Left lobe of liver (tissue), 2 donors: Measurements from ENCODE around the gene PHLPP2. TPM values are rescaled to one million over a fixed set of nuclear protein-coding genes. Genes with fewer than 3 reads are reported as not detected.
A peak's percentile ranks its signal among the peaks of the same experiment; 100 is the strongest.

Experiments
- ATAC-seq: fragments of 200-7000 bp; cut with Tn5 transposase; one replicate; pipeline ENCODE4 v1.9.1; 2020; ENCODE audit warnings: mild to moderate bottlenecking, moderate library complexity
- DNase-seq: peaks from one replicate; pipeline ENCODE4 v3.0.0-alpha.2; 2020; ENCODE audit warnings: low spot score
- total RNA-seq: library from RNA; stranded (reverse); gene quantifications from one replicate; pipeline ENCODE4 v1.2.1, GENCODE V29; 2021
- donor health status: DM: no; HTN: no; CAD: no; lungs with moderate emphysema.
- donor health status: DM: no; HTN: yes; CAD: no.

PHLPP2 gene
- total RNA-seq, 1 donor from 2014 or later, result 2.6 TPM

- no peak for ATAC-seq
These were observed 51.5 kb downstream of the PHLPP2 start for GRCh38 chr16:71672803-71673581.

GRCh38 chr16:71672125-71672524 lies 52.4 kb downstream of the PHLPP2 start:
- no peak for DNase-seq
- ATAC-seq, result no peak

More at GRCh38 chr16:71672803-71673581, 51.5 kb downstream of the PHLPP2 start:
- no peak for DNase-seq

DNA sequence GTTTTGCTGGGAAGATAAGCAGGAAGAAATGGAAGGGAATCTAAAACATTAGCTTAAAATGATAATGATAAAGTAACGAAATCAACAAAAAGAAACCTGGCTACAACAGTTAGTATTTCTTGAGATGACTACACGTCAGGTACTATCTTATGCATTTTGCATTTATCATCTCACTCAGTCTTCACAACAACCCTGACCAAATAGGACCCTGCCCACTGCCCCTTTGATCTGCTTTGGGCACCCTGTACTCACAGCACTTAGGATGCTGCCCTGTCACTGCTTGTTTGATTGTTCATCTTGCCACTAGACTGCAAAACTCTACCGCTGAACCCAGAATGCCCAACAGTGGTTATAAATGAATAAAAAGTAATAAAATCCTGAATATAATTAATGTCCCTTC lies 53.3 kb downstream of the PHLPP2 start:
- ATAC-seq, result no peak
- no peak for DNase-seq

GRCh38 chr16:71670537-71670936 lies 54.0 kb downstream of the PHLPP2 start:
- no peak for DNase-seq
- ATAC-seq, result peak; percentile 66

DNA sequence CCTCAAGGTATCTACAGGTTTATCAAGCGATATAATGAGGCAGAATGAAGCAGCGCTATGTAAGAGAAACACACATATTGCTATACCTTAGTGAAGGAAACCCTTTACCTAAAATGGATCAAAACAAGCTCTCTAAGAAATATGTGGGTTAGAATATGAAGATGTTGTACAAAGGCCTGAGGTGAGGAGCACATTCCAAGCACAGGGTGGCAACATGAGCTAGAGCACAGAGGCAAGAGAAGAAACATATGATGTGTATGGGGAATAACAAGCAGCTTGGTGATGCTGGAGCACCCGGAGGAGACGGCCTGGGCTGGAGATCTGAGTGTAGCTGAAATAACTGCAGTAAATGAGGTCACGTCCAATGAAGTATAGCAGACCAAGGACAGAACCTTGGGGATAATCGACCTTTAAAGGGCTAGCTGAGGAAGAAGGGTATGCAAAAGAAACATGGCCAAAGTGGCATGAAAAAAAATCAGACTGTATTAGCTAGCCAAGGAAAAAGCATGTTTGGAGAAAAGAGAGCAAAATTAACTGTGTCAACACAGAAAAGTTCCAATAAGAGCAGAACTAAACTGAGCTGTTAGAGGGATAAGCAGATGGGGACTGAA lies 54.5 kb downstream of the PHLPP2 start:
- ATAC-seq (no peak), DNase-seq (no peak)

GRCh38 chr16:71666928-71667707 lies 57.4 kb downstream of the PHLPP2 start:
- DNase-seq (no peak), ATAC-seq (peak; percentile 91)

DNA sequence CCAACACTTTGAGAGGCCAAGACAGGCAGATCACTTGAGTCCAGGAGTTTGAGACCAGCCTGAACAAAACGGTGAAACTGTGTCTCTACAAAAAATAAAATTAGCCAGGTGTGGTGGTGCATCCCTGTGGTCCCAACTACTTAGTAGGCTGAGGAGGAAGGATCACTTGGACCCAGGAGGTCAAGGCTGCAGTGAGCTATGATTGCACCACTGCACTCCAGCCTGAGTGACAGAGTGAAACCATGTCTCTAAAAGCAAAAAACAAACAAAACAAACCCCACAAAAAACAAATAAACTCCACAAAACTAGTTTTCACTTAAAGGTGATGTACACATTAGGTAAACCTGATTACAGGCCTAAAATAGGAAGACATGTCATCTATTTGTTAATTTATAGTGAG lies 58.2 kb downstream of the PHLPP2 start:
- DNase-seq, result no peak
- peak; percentile 36 for ATAC-seq

- DNase-seq, result no peak
- ATAC-seq, result no peak
These were observed 65.0 kb downstream of the PHLPP2 start for GRCh38 chr16:71659471-71659870.

GRCh38 chr16:71658771-71659170 lies 65.7 kb downstream of the PHLPP2 start:
- no peak for ATAC-seq
- DNase-seq, result no peak

DNA sequence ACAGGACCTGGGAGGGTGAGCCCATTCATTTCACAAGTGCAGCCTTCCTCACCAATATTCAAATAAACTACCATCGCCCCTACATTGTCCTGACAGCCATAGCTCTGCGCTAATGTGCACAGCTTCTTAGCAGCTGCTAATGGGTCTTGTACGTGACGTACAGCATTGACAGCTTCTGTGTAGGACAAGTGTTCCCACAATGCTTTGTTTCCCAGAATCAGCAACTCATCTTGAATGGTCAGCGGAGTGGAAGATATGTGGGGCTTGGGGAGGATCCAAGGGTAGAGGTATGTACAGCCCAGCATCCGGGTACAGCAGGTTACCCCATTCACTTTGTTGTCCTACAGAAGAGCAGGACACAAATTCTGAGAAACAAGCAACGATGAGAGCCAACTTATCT lies 74.8 kb downstream of the PHLPP2 start:
- ATAC-seq, result no peak
- no peak for DNase-seq

- no peak for DNase-seq
- ATAC-seq, result peak; percentile 66
These were observed 75.6 kb downstream of the PHLPP2 start for GRCh38 chr16:71648921-71649320.

- DNase-seq, result no peak
- ATAC-seq, result no peak
These were observed 76.3 kb downstream of the PHLPP2 start for GRCh38 chr16:71648162-71648561.

GRCh38 chr16:71647391-71647790 lies 77.1 kb downstream of the PHLPP2 start:
- ATAC-seq (no peak), DNase-seq (no peak)

GRCh38 chr16:71645450-71645849 lies 79.1 kb downstream of the PHLPP2 start:
- DNase-seq (no peak), ATAC-seq (peak; percentile 97)

DNA sequence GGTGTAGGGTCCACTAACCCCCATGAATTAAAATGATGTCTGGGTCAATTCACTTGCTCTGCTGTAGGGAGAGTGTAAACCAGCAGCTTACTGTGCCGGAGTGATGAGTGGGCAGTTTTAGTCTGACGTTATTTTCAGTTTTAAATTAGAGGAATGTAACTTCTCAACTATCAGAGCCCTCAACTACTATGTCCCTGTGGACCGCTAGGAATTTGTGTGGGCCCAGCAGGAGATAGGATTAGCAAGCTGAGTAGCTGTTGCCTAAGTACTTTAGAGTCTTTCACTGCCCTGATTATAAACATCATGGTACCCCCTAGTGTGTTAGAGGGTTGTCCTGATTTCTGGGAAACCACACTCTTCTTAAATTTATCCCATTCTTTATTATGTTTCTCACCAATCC lies 87.1 kb downstream of the PHLPP2 start:
- ATAC-seq (no peak), DNase-seq (no peak)

DNA sequence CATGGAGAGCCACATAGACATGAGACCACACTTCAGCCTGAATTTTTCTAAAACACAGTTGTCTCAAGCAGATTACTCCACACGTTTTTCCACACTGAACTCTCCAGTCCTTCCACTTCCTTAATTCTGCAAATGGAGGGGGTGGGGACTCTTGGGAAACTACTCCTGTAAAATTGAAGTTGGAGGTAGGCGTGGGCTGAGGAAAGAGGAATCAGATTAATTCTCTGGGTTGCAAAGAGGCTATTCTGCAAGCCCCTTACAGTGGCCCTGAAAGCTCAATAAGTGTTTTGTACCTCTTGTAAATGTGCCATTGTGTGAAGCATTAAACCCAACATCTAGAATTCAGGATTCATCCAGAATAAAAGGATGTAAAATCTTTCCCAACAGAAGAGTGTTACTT lies 88.9 kb downstream of the PHLPP2 start:
- no peak for DNase-seq
- no peak for ATAC-seq

- DNase-seq (no peak), ATAC-seq (no peak)
These were observed 92.7 kb downstream of the PHLPP2 start for GRCh38 chr16:71631776-71632175.

DNA sequence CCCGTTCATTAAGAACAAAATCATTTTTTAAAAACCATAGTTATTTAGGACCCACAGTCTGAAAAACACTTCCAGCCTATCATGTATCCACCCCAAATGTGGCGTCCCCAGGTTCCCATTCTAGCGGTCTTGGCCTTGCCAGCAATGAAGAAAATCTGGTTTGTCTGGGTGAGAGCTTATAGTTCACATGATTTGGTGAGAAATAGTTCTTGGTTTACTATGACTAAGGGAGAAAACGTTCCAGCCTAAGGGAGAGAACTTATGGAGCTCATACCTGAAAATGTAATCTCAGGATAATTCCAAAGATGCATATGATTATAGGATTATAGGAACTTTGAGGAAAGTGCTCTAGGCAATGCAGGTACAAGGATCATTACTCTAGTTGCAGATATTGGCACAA lies 93.7 kb downstream of the PHLPP2 start:
- no peak for ATAC-seq
- no peak for DNase-seq

DNA sequence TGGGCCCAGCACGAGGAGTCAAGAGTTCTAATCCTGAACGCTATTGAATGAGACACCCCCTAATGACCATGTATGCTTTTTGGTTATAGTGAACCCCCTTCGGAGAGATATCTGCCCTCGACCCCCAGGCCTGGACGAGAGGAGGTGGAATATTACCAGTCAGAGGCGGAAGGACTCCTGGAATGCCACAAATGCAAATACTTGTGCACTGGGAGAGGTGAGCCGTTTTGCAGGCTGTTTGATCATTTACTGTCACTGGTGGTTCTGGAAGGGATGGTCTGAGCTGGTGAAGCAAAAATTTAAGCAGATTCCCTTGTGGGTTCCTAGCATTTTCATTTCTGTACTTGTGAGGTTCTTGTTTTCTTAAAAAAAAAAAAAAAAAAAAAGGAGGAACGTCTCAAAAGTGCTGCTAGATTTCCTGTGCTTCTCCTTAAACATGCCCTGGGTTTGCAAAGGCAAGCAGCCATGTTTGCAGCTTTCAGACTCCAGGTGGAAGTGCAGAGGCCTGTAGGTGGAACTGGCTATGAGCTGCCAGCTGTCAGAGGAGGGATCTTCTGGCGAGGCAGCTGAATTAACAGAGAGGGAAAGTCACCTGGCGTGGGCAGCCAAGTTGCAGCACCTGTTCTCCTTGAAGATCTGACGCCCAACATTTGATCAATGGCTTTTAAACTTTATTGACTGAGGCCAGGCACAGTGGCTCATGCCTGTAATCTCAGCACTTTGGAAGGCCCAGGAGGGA lies 95.1 kb downstream of the PHLPP2 start:
- DNase-seq (no peak), ATAC-seq (no peak)

DNA sequence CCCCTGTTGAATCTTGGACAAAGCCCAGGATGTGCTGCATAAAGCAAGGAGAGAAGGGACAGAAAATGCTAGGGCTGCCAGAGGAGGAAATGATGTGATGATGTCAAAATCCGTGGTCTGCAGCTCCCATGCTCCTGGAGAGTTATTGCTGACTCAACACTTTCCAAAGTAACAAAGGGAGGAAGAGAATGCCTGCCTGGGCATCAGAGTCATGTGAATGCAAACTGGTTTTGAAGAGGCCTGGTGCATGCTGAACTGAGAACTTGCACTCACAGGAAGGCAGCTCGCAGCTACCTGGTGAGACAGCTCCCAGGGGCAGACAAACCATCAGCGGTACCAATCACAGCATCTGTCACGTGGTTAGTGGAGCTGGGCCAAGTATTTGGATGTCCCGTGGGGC lies 95.7 kb downstream of the PHLPP2 start:
- ATAC-seq (no peak), DNase-seq (no peak)

GRCh38 chr16:71627731-71628181 lies 96.7 kb downstream of the PHLPP2 start:
- ATAC-seq (no peak), DNase-seq (no peak)
